ENCODE results near the gene LRPAP1.

The LRPAP1 gene

GRCh38 chr4:3517731-3518510 lies 14.3 kb downstream of the LRPAP1 start:
- no peak overlapping the region for H3K27ac ChIP-seq (ENCODE audit: insufficient read depth in 1 of 2, low read depth in 1 of 2, low read length in 2 of 2, poor library complexity in 1 of 2, severe bottlenecking in 2 of 2)
- peaks cover 6 to 92% (median 64%) of the 10 kb centered on the region in 4 experiments for H3K36me3 ChIP-seq (ENCODE audit: control insufficient read depth in 4 of 4, insufficient read depth in 4 of 4, low read length in 3 of 4)
- 96% methylated on average over 49 of the region's 49 CpGs for WGBS (ENCODE audit: insufficient coverage)
- no peak overlapping the region for H3K4me3 ChIP-seq (ENCODE audit: control insufficient read depth in 1 of 7, extremely low read depth in 1 of 7, insufficient read depth in 4 of 7, low read depth in 2 of 7, low read length in 6 of 7)
- no peaks in the 10 kb centered on the region for H3K27me3 ChIP-seq (replicated peaks in 2 of 5; ENCODE audit: control insufficient read depth in 4 of 5, insufficient read depth in 5 of 5, low read length in 4 of 5)
- ChIA-PET POLR2A (no interaction called here), CTCF (interaction anchor here (1.2 kb wide), 1 partner anchor 37 kb away, joined by 3 read pairs; no protein-coding TSS in a partner anchor)
- no peaks in the 10 kb centered on the region for H3K4me1 ChIP-seq (ENCODE audit: control extremely low read depth in 1 of 4, control insufficient read depth in 4 of 4, insufficient read depth in 4 of 4, low read length in 3 of 4)
- H3K9me3 ChIP-seq (ENCODE audit: control extremely low read depth in 1 of 5, control insufficient read depth in 4 of 5, insufficient read depth in 2 of 5, low read depth in 1 of 5, low read length in 4 of 5): no peaks in the 10 kb centered on the region
- no peak for DNase-seq

GRCh38 chr4:3516836-3517730 lies 15.1 kb downstream of the LRPAP1 start:
- H3K36me3 ChIP-seq (ENCODE audit: control insufficient read depth in 4 of 4, insufficient read depth in 4 of 4, low read length in 3 of 4): peaks cover 6 to 94% (median 66%) of the 10 kb centered on the region in 4 experiments
- no peaks in the 10 kb centered on the region for H3K9me3 ChIP-seq (ENCODE audit: control extremely low read depth in 1 of 5, control insufficient read depth in 4 of 5, insufficient read depth in 2 of 5, low read depth in 1 of 5, low read length in 4 of 5)
- H3K4me3 ChIP-seq (ENCODE audit: control insufficient read depth in 1 of 7, extremely low read depth in 1 of 7, insufficient read depth in 4 of 7, low read depth in 2 of 7, low read length in 6 of 7): no peak overlapping the region
- H3K27me3 ChIP-seq (replicated peaks in 2 of 5; ENCODE audit: control insufficient read depth in 4 of 5, insufficient read depth in 5 of 5, low read length in 4 of 5): no peaks in the 10 kb centered on the region
- H3K27ac ChIP-seq (ENCODE audit: insufficient read depth in 1 of 2, low read depth in 1 of 2, low read length in 2 of 2, poor library complexity in 1 of 2, severe bottlenecking in 2 of 2): no peak overlapping the region
- CTCF ChIA-PET: no interaction called here
- no peaks in the 10 kb centered on the region for H3K4me1 ChIP-seq (ENCODE audit: control extremely low read depth in 1 of 4, control insufficient read depth in 4 of 4, insufficient read depth in 4 of 4, low read length in 3 of 4)
- POLR2A ChIA-PET: no interaction called here
- DNase-seq: no peak
- WGBS (ENCODE audit: insufficient coverage): 96% methylated on average over 22 of the region's 29 CpGs

- no peak for DNase-seq
- 96% methylated on average over 31 of the region's 32 CpGs for WGBS (ENCODE audit: insufficient coverage)
- Histone ChIP-seq H3K4me1 (ENCODE audit: control extremely low read depth in 1 of 4, control insufficient read depth in 4 of 4, insufficient read depth in 4 of 4, low read length in 3 of 4) (no peaks in the 10 kb centered on the region), H3K27ac (ENCODE audit: insufficient read depth in 1 of 2, low read depth in 1 of 2, low read length in 2 of 2, poor library complexity in 1 of 2, severe bottlenecking in 2 of 2) (no peak overlapping the region), H3K36me3 (ENCODE audit: control insufficient read depth in 4 of 4, insufficient read depth in 4 of 4, low read length in 3 of 4) (peaks cover 6 to 93% (median 64%) of the 10 kb centered on the region in 4 experiments), H3K4me3 (ENCODE audit: control insufficient read depth in 1 of 7, extremely low read depth in 1 of 7, insufficient read depth in 4 of 7, low read depth in 2 of 7, low read length in 6 of 7) (no peak overlapping the region), H3K9me3 (ENCODE audit: control extremely low read depth in 1 of 5, control insufficient read depth in 4 of 5, insufficient read depth in 2 of 5, low read depth in 1 of 5, low read length in 4 of 5) (no peaks in the 10 kb centered on the region), H3K27me3 (replicated peaks in 2 of 5; ENCODE audit: control insufficient read depth in 4 of 5, insufficient read depth in 5 of 5, low read length in 4 of 5) (no peaks in the 10 kb centered on the region)
- CTCF ChIA-PET: no interaction called here
- POLR2A ChIA-PET: no interaction called here
Measured at GRCh38 chr4:3516061-3516835, 16.0 kb downstream of the LRPAP1 start.

GRCh38 chr4:3515646-3516045 lies 16.6 kb downstream of the LRPAP1 start:
- DNase-seq: no peak
- no peaks in the 10 kb centered on the region for H3K4me1 ChIP-seq (ENCODE audit: control extremely low read depth in 1 of 4, control insufficient read depth in 4 of 4, insufficient read depth in 4 of 4, low read length in 3 of 4)
- POLR2A ChIA-PET: no interaction called here
- H3K27me3 ChIP-seq (replicated peaks in 2 of 5; ENCODE audit: control insufficient read depth in 4 of 5, insufficient read depth in 5 of 5, low read length in 4 of 5): no peaks in the 10 kb centered on the region
- CTCF ChIA-PET: interaction anchor here (1.0 to 1.1 kb wide), 3 partner anchors 10 to 151 kb away, joined by 3 to 5 read pairs (median 3); no protein-coding TSS in a partner anchor
- H3K36me3 ChIP-seq (ENCODE audit: control insufficient read depth in 4 of 4, insufficient read depth in 4 of 4, low read length in 3 of 4): peaks cover 6 to 93% (median 62%) of the 10 kb centered on the region in 4 experiments
- 89% methylated on average over 15 of the region's 15 CpGs for WGBS (ENCODE audit: insufficient coverage)
- H3K4me3 ChIP-seq (ENCODE audit: control insufficient read depth in 1 of 7, extremely low read depth in 1 of 7, insufficient read depth in 4 of 7, low read depth in 2 of 7, low read length in 6 of 7): no peak overlapping the region
- H3K27ac ChIP-seq (ENCODE audit: insufficient read depth in 1 of 2, low read depth in 1 of 2, low read length in 2 of 2, poor library complexity in 1 of 2, severe bottlenecking in 2 of 2): no peak overlapping the region
- H3K9me3 ChIP-seq (ENCODE audit: control extremely low read depth in 1 of 5, control insufficient read depth in 4 of 5, insufficient read depth in 2 of 5, low read depth in 1 of 5, low read length in 4 of 5): no peaks in the 10 kb centered on the region

GRCh38 chr4:3514806-3515501 lies 17.3 kb downstream of the LRPAP1 start:
- H3K4me3 ChIP-seq (ENCODE audit: control insufficient read depth in 1 of 7, extremely low read depth in 1 of 7, insufficient read depth in 4 of 7, low read depth in 2 of 7, low read length in 6 of 7): no peak overlapping the region
- H3K27ac ChIP-seq (ENCODE audit: insufficient read depth in 1 of 2, low read depth in 1 of 2, low read length in 2 of 2, poor library complexity in 1 of 2, severe bottlenecking in 2 of 2): no peak overlapping the region
- ChIA-PET CTCF (interaction anchor here (1.0 to 1.1 kb wide), 3 partner anchors 11 to 150 kb away, joined by 3 to 5 read pairs (median 3); no protein-coding TSS in a partner anchor), POLR2A (no interaction called here)
- H3K9me3 ChIP-seq (ENCODE audit: control extremely low read depth in 1 of 5, control insufficient read depth in 4 of 5, insufficient read depth in 2 of 5, low read depth in 1 of 5, low read length in 4 of 5): no peaks in the 10 kb centered on the region
- H3K4me1 ChIP-seq (ENCODE audit: control extremely low read depth in 1 of 4, control insufficient read depth in 4 of 4, insufficient read depth in 4 of 4, low read length in 3 of 4): no peaks in the 10 kb centered on the region
- no peak for DNase-seq
- no peaks in the 10 kb centered on the region for H3K27me3 ChIP-seq (replicated peaks in 2 of 5; ENCODE audit: control insufficient read depth in 4 of 5, insufficient read depth in 5 of 5, low read length in 4 of 5)
- H3K36me3 ChIP-seq (ENCODE audit: control insufficient read depth in 4 of 4, insufficient read depth in 4 of 4, low read length in 3 of 4): peaks cover 6 to 93% (median 59%) of the 10 kb centered on the region in 4 experiments
- WGBS (ENCODE audit: insufficient coverage): 98% methylated on average over 31 of the region's 31 CpGs

GRCh38 chr4:3514221-3514780 lies 17.9 kb downstream of the LRPAP1 start:
- WGBS (ENCODE audit: insufficient coverage): 89% methylated on average over 13 of the region's 17 CpGs
- Histone ChIP-seq H3K27ac (ENCODE audit: insufficient read depth in 1 of 2, low read depth in 1 of 2, low read length in 2 of 2, poor library complexity in 1 of 2, severe bottlenecking in 2 of 2) (no peak overlapping the region), H3K27me3 (replicated peaks in 2 of 5; ENCODE audit: control insufficient read depth in 4 of 5, insufficient read depth in 5 of 5, low read length in 4 of 5) (no peaks in the 10 kb centered on the region), H3K4me3 (ENCODE audit: control insufficient read depth in 1 of 7, extremely low read depth in 1 of 7, insufficient read depth in 4 of 7, low read depth in 2 of 7, low read length in 6 of 7) (no peak overlapping the region), H3K9me3 (ENCODE audit: control extremely low read depth in 1 of 5, control insufficient read depth in 4 of 5, insufficient read depth in 2 of 5, low read depth in 1 of 5, low read length in 4 of 5) (no peaks in the 10 kb centered on the region), H3K36me3 (ENCODE audit: control insufficient read depth in 4 of 4, insufficient read depth in 4 of 4, low read length in 3 of 4) (peaks cover 6 to 92% (median 60%) of the 10 kb centered on the region in 4 experiments), H3K4me1 (ENCODE audit: control extremely low read depth in 1 of 4, control insufficient read depth in 4 of 4, insufficient read depth in 4 of 4, low read length in 3 of 4) (no peaks in the 10 kb centered on the region)
- POLR2A ChIA-PET: no interaction called here
- CTCF ChIA-PET: interaction anchor here (1.1 kb wide), 2 partner anchors 12 to 149 kb away, joined by 3 read pairs; no protein-coding TSS in a partner anchor
- no peak for DNase-seq

Data from common myeloid progenitor, CD34-positive (primary cell).